Measurements from ENCODE around the gene CHD9NB. TPM values are rescaled to one million over a fixed set of nuclear protein-coding genes. Genes with fewer than 3 reads are reported as not detected.

The CHD9NB gene
- total and polyA plus RNA-seq, 9 of the 15 experiments (the other 6 are each of a cell fraction or from before 2014, with no cell fraction given): 0.06 to 0.10 (median 0.07) TPM; not detected in 6

DNA sequence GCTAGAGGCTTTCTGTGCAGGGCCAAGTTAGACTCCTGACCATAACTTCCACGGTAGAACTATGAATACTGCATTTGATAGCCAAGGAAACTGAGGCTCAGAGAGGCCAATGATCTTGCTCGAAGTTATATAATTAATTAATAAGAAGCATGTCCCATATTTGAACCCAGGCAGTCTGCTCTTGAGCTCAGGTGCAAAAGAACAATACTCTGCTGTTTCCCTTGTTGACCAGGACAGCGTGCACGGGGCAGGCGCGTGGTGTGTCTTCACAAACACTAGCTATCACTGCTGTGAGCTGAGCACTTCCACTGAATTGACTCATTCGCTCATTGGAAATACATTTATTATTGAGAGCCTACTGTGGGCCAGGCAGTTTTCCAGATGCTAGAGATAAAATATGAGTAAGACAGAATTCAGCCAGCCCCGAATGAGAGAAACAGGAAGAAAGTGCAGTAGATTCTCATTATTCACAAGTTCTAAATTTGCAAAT is 3.7 kb upstream of the CHD9NB start (continued):
- TF ChIP-seq, protein P1, sequence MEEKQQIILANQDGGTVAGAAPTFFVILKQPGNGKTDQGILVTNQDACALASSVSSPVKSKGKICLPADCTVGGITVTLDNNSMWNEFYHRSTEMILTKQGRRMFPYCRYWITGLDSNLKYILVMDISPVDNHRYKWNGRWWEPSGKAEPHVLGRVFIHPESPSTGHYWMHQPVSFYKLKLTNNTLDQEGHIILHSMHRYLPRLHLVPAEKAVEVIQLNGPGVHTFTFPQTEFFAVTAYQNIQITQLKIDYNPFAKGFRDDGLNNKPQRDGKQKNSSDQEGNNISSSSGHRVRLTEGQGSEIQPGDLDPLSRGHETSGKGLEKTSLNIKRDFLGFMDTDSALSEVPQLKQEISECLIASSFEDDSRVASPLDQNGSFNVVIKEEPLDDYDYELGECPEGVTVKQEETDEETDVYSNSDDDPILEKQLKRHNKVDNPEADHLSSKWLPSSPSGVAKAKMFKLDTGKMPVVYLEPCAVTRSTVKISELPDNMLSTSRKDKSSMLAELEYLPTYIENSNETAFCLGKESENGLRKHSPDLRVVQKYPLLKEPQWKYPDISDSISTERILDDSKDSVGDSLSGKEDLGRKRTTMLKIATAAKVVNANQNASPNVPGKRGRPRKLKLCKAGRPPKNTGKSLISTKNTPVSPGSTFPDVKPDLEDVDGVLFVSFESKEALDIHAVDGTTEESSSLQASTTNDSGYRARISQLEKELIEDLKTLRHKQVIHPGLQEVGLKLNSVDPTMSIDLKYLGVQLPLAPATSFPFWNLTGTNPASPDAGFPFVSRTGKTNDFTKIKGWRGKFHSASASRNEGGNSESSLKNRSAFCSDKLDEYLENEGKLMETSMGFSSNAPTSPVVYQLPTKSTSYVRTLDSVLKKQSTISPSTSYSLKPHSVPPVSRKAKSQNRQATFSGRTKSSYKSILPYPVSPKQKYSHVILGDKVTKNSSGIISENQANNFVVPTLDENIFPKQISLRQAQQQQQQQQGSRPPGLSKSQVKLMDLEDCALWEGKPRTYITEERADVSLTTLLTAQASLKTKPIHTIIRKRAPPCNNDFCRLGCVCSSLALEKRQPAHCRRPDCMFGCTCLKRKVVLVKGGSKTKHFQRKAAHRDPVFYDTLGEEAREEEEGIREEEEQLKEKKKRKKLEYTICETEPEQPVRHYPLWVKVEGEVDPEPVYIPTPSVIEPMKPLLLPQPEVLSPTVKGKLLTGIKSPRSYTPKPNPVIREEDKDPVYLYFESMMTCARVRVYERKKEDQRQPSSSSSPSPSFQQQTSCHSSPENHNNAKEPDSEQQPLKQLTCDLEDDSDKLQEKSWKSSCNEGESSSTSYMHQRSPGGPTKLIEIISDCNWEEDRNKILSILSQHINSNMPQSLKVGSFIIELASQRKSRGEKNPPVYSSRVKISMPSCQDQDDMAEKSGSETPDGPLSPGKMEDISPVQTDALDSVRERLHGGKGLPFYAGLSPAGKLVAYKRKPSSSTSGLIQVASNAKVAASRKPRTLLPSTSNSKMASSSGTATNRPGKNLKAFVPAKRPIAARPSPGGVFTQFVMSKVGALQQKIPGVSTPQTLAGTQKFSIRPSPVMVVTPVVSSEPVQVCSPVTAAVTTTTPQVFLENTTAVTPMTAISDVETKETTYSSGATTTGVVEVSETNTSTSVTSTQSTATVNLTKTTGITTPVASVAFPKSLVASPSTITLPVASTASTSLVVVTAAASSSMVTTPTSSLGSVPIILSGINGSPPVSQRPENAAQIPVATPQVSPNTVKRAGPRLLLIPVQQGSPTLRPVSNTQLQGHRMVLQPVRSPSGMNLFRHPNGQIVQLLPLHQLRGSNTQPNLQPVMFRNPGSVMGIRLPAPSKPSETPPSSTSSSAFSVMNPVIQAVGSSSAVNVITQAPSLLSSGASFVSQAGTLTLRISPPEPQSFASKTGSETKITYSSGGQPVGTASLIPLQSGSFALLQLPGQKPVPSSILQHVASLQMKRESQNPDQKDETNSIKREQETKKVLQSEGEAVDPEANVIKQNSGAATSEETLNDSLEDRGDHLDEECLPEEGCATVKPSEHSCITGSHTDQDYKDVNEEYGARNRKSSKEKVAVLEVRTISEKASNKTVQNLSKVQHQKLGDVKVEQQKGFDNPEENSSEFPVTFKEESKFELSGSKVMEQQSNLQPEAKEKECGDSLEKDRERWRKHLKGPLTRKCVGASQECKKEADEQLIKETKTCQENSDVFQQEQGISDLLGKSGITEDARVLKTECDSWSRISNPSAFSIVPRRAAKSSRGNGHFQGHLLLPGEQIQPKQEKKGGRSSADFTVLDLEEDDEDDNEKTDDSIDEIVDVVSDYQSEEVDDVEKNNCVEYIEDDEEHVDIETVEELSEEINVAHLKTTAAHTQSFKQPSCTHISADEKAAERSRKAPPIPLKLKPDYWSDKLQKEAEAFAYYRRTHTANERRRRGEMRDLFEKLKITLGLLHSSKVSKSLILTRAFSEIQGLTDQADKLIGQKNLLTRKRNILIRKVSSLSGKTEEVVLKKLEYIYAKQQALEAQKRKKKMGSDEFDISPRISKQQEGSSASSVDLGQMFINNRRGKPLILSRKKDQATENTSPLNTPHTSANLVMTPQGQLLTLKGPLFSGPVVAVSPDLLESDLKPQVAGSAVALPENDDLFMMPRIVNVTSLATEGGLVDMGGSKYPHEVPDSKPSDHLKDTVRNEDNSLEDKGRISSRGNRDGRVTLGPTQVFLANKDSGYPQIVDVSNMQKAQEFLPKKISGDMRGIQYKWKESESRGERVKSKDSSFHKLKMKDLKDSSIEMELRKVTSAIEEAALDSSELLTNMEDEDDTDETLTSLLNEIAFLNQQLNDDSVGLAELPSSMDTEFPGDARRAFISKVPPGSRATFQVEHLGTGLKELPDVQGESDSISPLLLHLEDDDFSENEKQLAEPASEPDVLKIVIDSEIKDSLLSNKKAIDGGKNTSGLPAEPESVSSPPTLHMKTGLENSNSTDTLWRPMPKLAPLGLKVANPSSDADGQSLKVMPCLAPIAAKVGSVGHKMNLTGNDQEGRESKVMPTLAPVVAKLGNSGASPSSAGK (IDR thresholded peaks at IDR 0.05): peak; percentile 74
- TF ChIP-seq SMARCC2 (IDR thresholded peaks at IDR 0.05; ENCODE audit: low read depth): 0 out of 2 replicates have a peak, but pooled peaks have one; percentile 45
- peak; percentile 42; the same call in 1 of the 2 replicates for TF ChIP-seq SMARCA4 (IDR thresholded peaks at IDR 0.05)
- no peak for TF ChIP-seq SPI1 (IDR thresholded peaks at IDR 0.05; ENCODE audit: borderline replicate concordance, low read depth, low read length)
- TF ChIP-seq ZKSCAN1 (IDR thresholded peaks at IDR 0.05; ENCODE audit: low read depth, low read length): peak; percentile 96
- 0 out of 2 replicates have a peak, but pooled peaks have one; percentile 55 for TF ChIP-seq BCOR (IDR thresholded peaks at IDR 0.05)
- TF ChIP-seq, protein P2, sequence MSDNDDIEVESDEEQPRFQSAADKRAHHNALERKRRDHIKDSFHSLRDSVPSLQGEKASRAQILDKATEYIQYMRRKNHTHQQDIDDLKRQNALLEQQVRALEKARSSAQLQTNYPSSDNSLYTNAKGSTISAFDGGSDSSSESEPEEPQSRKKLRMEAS (CRISPR knock-in tag; IDR thresholded peaks at IDR 0.05): peak; percentile 41; the same call in 1 of the 2 replicates
- TF ChIP-seq ZNF584 (CRISPR knock-in tag; IDR thresholded peaks at IDR 0.05; ENCODE audit: low read depth): 0 out of 2 replicates have a peak, but pooled peaks have one; percentile 10
- TF ChIP-seq ZNF232 (CRISPR knock-in tag; IDR thresholded peaks at IDR 0.05): peak; percentile 17; the same call in 1 of the 2 replicates
- peak; percentile 50; the same call in 1 of the 2 replicates for TF ChIP-seq ZNF175 (CRISPR knock-in tag; IDR thresholded peaks at IDR 0.05; ENCODE audit: low read depth)
- TF ChIP-seq LARP7 (IDR thresholded peaks at IDR 0.05): no peak
- peak; percentile 49; the same call in 1 of the 2 replicates for TF ChIP-seq GATA2 (CRISPR knock-in tag; IDR thresholded peaks at IDR 0.05)
- peak; percentile 44 to 57 for TF ChIP-seq NRF1 (conservative IDR thresholded peaks at IDR 0.05 in 1 of 2, IDR thresholded peaks at IDR 0.05 in 1 of 2)
- TF ChIP-seq, protein P3, sequence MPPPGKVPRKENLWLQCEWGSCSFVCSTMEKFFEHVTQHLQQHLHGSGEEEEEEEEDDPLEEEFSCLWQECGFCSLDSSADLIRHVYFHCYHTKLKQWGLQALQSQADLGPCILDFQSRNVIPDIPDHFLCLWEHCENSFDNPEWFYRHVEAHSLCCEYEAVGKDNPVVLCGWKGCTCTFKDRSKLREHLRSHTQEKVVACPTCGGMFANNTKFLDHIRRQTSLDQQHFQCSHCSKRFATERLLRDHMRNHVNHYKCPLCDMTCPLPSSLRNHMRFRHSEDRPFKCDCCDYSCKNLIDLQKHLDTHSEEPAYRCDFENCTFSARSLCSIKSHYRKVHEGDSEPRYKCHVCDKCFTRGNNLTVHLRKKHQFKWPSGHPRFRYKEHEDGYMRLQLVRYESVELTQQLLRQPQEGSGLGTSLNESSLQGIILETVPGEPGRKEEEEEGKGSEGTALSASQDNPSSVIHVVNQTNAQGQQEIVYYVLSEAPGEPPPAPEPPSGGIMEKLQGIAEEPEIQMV (tag; conservative IDR thresholded peaks at IDR 0.05; ENCODE audit: low read depth): no peak
- TF ChIP-seq MYC (IDR thresholded peaks at IDR 0.05; ENCODE audit: low read depth, low read length): peak; percentile 44; the same call in 1 of the 2 replicates
- no peak for TF ChIP-seq MYC (CRISPR knock-in tag; IDR thresholded peaks at IDR 0.05; ENCODE audit: borderline replicate concordance, low read depth)

Data from K562 (cell line).